UCSD-AML1 (cell line): ENCODE results near the gene ZSCAN30.

ENCODE experiments used
- DNase-seq: peaks from one replicate; lab custom pipeline; 2025; ENCODE audit not compliant: unreplicated experiment; lab: John Stamatoyannopoulos, UW

The ZSCAN30 gene

GRCh38 chr18:35290094-35290735 is at the start of gene ZSCAN30:
ZSCAN30 (minus strand) TSS chr18:35290229; CDS start chr18:35264352, 25,877 bp downstream.
- DNase-seq = peak; percentile 97

- DNase-seq = no peak
Measured at GRCh38 chr18:35337286-35337685, 47.3 kb upstream of the ZSCAN30 start.

- DNase-seq = no peak
Measured at GRCh38 chr18:35335866-35336265, 45.8 kb upstream of the ZSCAN30 start.

GRCh38 chr18:35334821-35335220 is 44.8 kb upstream of the ZSCAN30 start:
- DNase-seq = no peak

GRCh38 chr18:35334212-35334611 is 44.2 kb upstream of the ZSCAN30 start:
- no peak for DNase-seq

- DNase-seq = no peak
Measured at GRCh38 chr18:35331367-35332087, 41.5 kb upstream of the ZSCAN30 start.

GRCh38 chr18:35328868-35329267 is 38.8 kb upstream of the ZSCAN30 start:
- no peak for DNase-seq

- no peak for DNase-seq
Measured at GRCh38 chr18:35326695-35327387, 36.8 kb upstream of the ZSCAN30 start.

GRCh38 chr18:35324926-35325655 is 35.1 kb upstream of the ZSCAN30 start:
- no peak for DNase-seq

GRCh38 chr18:35322486-35323458 is 32.7 kb upstream of the ZSCAN30 start:
- no peak for DNase-seq

GRCh38 chr18:35311496-35311895 is 21.5 kb upstream of the ZSCAN30 start:
- no peak for DNase-seq

GRCh38 chr18:35306588-35307250 is 16.7 kb upstream of the ZSCAN30 start:
- DNase-seq = no peak

- DNase-seq = no peak
Measured at GRCh38 chr18:35303610-35304009, 13.6 kb upstream of the ZSCAN30 start.

GRCh38 chr18:35296060-35296459 is 6.0 kb upstream of the ZSCAN30 start:
- DNase-seq = no peak

- no peak for DNase-seq
Measured at GRCh38 chr18:35291166-35291565, 1.1 kb upstream of the ZSCAN30 start.

GRCh38 chr18:35289727-35290093 is 319 bp downstream of the ZSCAN30 start:
- no peak for DNase-seq

- no peak for DNase-seq
Measured at GRCh38 chr18:35289293-35289692, 736 bp downstream of the ZSCAN30 start.

GRCh38 chr18:35284841-35285240 is 5.2 kb downstream of the ZSCAN30 start:
- no peak for DNase-seq

- DNase-seq = no peak
Measured at GRCh38 chr18:35283923-35284794, 5.9 kb downstream of the ZSCAN30 start.
